Smooth muscle cell of the coronary artery (primary cell): ENCODE measurements around the gene CPA1. TPM values are rescaled to one million over a fixed set of nuclear protein-coding genes. Genes with fewer than 3 reads are reported as not detected.

Source experiments
- total RNA-seq: library from RNA; depleted of rRNA; stranded (reverse); fragments of >200 nt; gene quantifications from 2 replicates; pipeline ENCODE4 v1.2.3, GENCODE V29; 2014; ENCODE audit warnings: low replicate concordance

CPA1 gene
- total RNA-seq: 0.15 and 0.35 TPM in 2 replicates

GRCh38 chr7:130379921-130380860, at the start of gene CPA1:
TSS of gene CPA1 (plus strand) at chr7:130380494. CDS start at chr7:130380521, 27 bp downstream.

GRCh38 chr7:130344271-130344866, 35.9 kb upstream of the CPA1 start, which contains the start of gene CPA5:
TSS of gene CPA5 (plus strand) at chr7:130344816. CDS start at chr7:130346486, 1,670 bp downstream.

Other genes with a start within 250 kb of the CPA1 start
- 4.8 and 6.0 TPM in 2 replicates for gene TMEM209, start 175.1 kb upstream of the CPA1 start, total RNA-seq
- not detected in 2 replicates for gene SSMEM1, start 172.6 kb upstream of the CPA1 start, total RNA-seq
- 0.08 TPM in 1 of 2 replicates, not detected in the other for gene CPA2, start 113.6 kb upstream of the CPA1 start, total RNA-seq
- gene CPA4, start 87.3 kb upstream of the CPA1 start, total RNA-seq: 52.9 and 72.7 TPM in 2 replicates
- gene CPA5, start 35.7 kb upstream of the CPA1 start, total RNA-seq: 0.08 and 0.12 TPM in 2 replicates
- 7.5 TPM in 2 replicates for gene CEP41, start 60.5 kb downstream of the CPA1 start, total RNA-seq
- 197 and 248 TPM in 2 replicates for gene MEST, start 111.6 kb downstream of the CPA1 start, total RNA-seq